COLO668 (cell line): ENCODE data around the gene AP2A2.

ENCODE experiments used
- DNase-seq: peaks from one replicate; lab custom pipeline; 2025; ENCODE audit not compliant: unreplicated experiment; lab: John Stamatoyannopoulos, UW

Gene AP2A2

DNA sequence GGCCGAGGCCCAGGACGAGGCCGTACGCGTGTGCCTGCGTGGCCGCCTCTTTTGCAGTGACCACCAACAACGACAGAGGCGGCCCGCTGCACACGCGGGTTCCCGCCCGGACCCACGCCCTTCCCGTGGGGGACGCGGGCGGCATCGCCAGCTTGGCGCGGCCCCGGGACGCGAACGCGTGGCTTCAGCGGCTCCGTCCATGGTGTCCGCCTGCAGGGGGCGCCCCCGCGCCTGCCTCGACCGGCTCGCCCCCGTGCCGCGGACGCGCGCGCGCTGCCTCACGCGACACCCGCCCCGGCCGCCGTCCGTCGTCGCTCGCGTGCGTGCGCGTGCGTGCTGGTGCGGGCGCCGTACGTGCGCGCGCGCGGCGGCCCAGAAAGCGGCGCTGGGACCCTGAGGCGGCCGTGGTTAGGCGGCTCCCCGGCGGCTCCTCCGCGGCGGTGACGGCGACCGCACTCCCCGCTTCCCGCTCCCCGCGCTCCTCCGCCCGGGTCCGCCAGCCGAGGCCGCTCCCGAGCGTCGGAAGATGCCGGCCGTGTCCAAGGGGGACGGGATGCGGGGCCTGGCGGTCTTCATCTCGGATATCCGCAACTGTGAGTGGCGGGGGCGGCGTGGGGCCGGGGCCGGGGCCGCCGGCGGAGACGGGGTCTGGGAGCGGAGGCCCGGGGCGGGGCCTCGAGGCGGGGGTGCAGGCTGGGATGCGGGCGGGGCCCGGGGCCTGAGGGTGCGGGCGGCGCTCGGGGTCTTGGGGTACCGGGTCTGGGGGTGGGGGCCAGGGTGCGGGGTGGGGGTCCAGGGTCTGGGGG, at the start of gene AP2A2:
TSS of gene AP2A2 (plus strand) at position 375 of the 806 bp plus-strand sequence. CDS start at position 527, 152 bp downstream.
- peak; percentile 84 for DNase-seq

GRCh38 chr11:876545-876944, 49.1 kb upstream of the AP2A2 start:
- no peak for DNase-seq

GRCh38 chr11:877565-877964, 48.1 kb upstream of the AP2A2 start:
- no peak for DNase-seq

DNA sequence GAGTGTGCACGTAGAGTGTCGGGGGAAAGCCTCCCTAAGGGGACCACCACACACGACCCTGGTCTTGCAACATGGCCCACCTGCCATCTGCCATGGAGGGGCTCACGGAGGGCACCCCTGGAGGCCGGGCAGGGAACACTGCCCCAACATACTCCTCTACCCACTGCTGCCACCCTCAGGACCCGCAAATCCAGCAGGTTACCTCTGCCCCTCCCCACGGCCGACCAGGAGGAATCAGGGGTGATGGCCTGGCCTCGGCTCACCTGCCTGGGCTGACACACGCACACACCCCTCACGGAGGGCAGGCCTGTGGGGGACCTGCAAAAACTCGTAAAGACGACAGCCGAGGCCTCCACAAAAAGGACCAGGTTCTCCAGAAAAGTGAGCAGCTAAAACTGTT, 45.2 kb upstream of the AP2A2 start:
- DNase-seq, result no peak

- no peak for DNase-seq
Observed at GRCh38 chr11:882596-882995, 43.1 kb upstream of the AP2A2 start.

GRCh38 chr11:883527-883926, 42.1 kb upstream of the AP2A2 start:
- DNase-seq, result no peak

DNA sequence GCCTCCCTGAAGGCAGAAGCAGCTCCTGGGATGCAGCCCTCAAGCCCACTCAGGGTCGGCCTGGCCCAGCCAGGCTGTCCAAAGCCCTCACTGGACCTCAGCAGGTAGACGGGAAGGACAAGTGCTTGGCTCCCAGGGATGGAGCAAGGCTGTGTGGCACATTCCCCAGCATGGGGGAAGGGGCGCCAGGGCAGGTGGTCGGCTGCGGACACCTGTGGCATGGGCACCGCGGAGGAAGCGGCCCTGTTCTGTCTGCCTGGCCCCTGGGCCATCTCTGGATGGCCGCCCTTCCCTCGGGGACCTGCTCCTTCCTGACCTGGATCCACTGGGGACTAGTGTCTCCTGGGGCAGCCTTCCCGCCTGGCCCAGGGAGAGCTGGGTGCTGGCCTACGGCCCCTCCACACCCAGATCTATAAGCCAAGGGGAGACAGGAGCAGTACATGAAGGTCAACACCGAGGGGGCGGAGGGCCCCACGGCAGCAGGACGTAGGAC, 41.0 kb upstream of the AP2A2 start:
- DNase-seq, result no peak

- no peak for DNase-seq
Observed at GRCh38 chr11:886568-886967, 39.1 kb upstream of the AP2A2 start.

DNA sequence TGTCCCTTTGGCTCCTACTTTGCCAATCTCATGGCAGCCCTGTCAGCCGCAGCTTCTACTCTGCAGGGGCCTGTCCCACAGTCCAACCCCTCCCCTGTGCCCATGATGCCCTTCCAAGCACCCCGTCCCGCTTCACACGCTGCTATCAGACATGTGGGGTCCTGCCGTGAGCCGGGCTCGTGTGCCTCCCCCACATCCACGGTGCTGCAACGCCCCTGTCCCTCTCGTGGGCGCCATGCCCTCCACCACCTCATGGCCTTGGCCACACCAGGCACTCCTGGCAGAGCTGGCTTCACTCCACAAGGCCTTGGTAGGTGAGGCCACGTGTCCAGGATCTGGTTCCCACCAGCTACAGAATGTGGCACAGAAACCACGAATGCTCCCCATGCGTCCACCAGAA, 38.1 kb upstream of the AP2A2 start:
- no peak for DNase-seq

- no peak for DNase-seq
Observed at GRCh38 chr11:888310-889212, 37.1 kb upstream of the AP2A2 start.

DNA sequence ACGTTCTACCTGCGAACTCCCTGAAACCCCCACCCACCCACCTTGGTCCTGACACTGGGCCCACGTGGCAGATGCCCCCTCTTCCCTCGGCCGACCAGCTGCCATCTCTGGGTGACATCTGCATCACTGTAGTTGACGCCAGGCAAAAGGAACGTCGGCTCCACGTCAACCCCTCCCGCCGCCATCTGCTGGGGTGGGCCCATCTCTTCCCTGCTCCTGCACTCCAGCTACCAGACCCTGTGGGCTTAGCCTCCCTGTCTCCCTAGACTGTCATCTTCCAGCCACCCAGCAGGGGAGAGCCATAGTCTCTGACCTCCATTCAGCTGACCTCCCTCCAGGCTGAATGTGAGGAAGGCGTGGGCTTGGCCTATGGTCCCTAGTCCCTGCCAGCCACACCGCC, 36.4 kb upstream of the AP2A2 start:
- DNase-seq, result no peak

DNA sequence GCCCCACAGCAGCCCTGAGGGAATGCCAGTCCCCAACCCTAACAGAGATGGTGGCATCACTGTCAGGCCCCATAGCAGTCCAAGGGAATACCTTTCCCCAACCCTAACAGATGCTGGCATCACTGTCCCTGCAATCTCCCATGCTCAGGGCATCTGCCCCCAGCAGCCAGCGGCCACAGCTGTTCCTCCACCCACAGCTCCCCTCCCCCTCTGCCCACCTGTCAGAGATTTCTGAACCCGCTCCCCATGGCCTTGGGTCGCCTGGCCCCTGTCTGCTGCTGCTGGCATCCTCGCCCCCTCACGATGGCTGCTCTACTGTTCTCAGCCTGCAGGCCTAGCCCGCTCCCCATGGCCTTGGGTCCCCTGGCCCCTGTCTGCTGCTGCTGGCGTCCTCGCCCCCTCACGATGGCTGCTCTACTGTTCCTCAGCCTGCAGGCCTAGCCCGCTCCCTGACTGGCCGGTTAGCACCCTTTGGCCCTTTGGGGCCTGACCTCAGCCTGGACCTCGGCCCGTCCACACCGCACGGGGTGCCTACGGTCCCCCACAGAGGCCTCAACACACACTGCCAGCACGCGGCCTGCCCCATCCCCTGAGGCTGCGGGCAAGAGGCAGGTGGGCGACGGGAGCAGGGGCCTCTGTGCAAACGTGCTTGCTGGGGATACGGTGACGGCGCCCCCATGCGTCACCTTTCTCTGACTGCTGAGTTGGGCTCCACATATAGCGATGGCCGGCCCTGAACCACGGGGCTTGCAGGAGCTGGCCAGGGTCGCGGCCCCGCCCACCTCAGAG, 35.8 kb upstream of the AP2A2 start:
- DNase-seq, result no peak

DNA sequence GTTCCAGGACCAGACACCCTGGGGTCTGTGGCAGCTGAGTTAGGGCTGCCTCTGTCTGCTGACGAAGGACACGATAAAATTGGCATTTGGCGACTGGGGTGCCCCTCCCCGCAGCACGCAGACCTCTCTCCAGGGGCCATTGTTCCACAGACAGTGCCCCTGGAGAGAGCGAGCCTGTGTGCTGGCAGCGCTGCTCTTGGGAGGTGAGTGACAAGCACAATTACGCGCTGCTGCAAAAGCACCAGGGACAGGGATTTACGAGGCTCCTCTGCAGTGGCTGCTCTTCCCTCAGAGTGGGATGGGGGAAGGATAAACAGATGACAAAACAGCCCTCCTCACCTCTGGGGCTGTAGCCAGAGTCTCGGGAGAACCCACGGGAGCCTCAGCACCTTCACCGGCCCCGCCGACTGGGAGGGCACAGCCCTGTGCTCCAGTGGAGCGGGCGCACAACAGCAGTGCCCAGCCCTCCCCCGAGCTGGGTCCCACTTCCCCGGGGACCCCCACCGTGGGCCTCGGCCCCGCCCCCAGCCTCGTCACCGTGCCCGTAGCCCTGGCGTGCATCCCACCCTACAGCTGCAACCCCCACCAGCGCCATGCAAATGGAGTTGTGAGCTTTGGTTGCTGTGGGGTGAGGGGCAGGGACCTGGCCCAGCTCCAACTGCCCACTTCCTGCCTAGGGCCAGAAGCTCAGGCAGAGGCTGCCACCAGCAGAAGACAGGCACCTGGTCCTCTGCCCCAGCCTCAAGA, 34.7 kb upstream of the AP2A2 start:
- DNase-seq, result no peak

GRCh38 chr11:893008-893654, 32.5 kb upstream of the AP2A2 start:
- no peak for DNase-seq

DNA sequence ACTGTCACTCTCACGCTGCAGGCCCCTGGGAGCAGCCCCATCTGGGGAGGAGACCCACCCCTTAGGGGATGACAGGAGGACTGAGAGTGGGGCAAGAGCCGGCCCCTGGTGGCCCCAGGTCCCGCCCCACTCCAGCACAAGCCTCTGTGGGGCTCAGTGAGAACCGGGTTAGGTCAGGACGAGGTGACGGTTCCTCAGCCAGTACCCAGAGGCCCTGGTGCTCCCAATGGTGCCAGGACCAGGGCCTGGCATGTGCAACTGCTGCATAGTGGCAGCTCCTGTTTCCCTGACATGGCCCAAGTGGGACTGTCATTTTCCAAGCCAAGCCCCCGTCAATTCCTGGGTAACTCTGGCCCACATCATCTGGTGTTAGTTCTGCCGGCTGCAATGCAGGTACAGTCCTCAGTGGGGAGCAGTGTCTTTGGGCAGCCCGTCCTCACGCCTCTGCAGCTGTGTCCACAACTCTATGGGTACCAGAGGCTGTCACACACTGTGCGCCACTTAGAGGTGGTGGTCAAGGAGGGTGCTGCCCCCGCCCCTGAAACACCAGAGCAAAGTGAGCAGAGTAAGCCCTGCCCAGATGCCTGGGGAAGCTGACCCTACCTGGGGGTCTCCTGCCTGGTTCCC, 31.0 kb upstream of the AP2A2 start:
- DNase-seq, result no peak

- DNase-seq, result no peak
Observed at GRCh38 chr11:895331-896110, 30.1 kb upstream of the AP2A2 start.

DNA sequence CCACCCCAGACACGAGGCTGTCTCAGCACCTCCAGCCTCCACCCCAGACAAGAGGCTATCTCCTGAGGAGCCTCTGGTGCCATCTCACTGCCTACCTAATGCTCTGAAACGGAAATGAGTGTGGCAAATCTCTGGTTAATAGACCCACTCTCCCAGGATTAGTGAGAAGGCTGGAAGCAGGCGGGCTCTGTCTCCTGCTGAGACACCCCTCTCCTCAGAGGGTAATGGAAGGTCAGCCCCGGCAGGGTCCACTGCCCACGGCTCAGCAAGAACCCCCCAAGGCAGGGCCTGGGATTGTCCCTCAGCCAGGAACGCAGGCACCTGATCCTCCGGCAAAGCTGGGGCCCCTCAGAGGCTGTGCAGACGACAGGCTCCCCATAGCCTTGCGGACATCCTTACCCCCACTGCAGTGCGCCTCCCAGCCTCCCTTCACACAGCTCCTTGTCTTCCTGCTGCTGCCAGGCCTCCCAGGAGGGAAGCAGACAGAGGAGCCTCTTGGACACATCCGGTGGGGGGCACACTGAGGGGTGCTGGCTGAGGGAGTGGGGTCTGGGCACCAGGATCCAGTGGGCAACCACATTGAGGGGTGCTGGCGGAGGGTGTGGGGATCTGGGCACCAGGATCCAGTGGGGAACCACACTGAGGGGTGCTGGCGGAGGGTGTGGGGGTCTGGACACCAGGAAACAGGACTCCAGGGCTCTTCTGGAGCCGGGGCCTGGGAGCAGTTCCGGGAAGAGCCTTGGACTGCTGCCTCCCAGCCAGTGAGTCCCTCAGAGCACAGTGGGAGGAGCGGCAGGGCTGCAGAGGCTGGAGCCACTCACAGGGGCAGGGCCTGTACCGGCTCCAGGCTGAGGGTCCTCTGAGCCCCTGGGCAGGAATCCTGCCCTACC, 28.2 kb upstream of the AP2A2 start:
- no peak for DNase-seq

DNA sequence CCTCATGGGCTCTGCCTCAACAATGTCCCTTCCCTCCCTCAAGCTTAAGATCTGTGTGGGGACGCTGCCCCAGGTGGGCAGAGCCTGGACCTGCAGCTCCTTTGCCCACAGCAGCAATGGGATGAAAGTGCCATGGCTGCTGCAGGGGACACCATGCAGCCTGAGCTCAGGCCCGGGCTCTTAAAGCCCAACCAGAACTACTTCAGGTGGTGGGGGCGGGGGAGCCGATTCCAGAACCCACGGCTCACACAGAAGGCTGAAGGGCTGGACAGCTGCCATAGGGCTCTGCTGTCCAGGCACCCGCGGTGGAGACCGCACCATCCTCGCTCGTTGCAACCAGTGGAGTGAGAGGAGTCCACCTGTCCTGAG, 27.5 kb upstream of the AP2A2 start:
- DNase-seq, result no peak
